Measurements from ENCODE around the gene CISTR.

GRCh38 chr12:53777412-53777811 is 25.6 kb upstream of the CISTR start:
- no peak for TF ChIP-seq CTCF (conservative IDR thresholded peaks at IDR 0.05; ENCODE audit: low read depth in 2 of 2)
- TF ChIP-seq POLR2AphosphoS5 (IDR thresholded peaks at IDR 0.05; ENCODE audit: low read depth): no peak
- no peak for TF ChIP-seq EZH2 (IDR thresholded peaks at IDR 0.05; ENCODE audit: low read depth, unreplicated experiment)
- no peak for TF ChIP-seq REST (IDR thresholded peaks at IDR 0.05; ENCODE audit: unreplicated experiment)
- no peak for TF ChIP-seq ETS1 (IDR thresholded peaks at IDR 0.05)
- TF ChIP-seq JUNB (IDR thresholded peaks at IDR 0.05; ENCODE audit: unreplicated experiment): no peak
- no peak for TF ChIP-seq EZH2phosphoT487 (IDR thresholded peaks at IDR 0.05; ENCODE audit: unreplicated experiment)
- TF ChIP-seq ZNF114 (CRISPR knock-in tag; IDR thresholded peaks at IDR 0.05): no peak
- no peak for TF ChIP-seq ZNF331 (CRISPR knock-in tag; IDR thresholded peaks at IDR 0.05; ENCODE audit: low read depth)

Measured in GM23338 (cell line).